HCT116 (cell line): ENCODE measurements around the gene LY9. TPM values are rescaled to one million over a fixed set of nuclear protein-coding genes. Genes with fewer than 3 reads are reported as not detected.

ENCODE experiments used
- ATAC-seq: fragments of 200-7000 bp; cut with Tn5 transposase; 2 replicates; pipeline ENCODE4 v1.9.1; 2020; ENCODE audit warnings: mild to moderate bottlenecking, moderate library complexity
- BruUV-seq: library from RNA; stranded (reverse); fragments of 400-500 nt; replicated peaks from 2 replicates; lab custom pipeline; 2021; lab: Mats Ljungman, UMichigan
- CTCF ChIA-PET: fragments of 300-600 bp; sonication (Branson Sonifier 250); formaldehyde crosslinking; loops from one replicate; lab custom pipeline; 2021; ENCODE audit warnings: antibody characterized with exemption; lab: Charles Lee
- POLR2A ChIA-PET: fragments of 300-600, 350-600 bp; sonication (Branson Sonifier 250); formaldehyde crosslinking; loops from one replicate; lab custom pipeline; 2021; ENCODE audit warnings: antibody characterized with exemption; lab: Charles Lee
- RAD21 ChIA-PET, 2 experiments: fragments of 300-600 bp; sonication (Branson Sonifier 250); formaldehyde crosslinking; loops; one replicate each; lab custom pipeline; 2023; ENCODE audit warnings: low total read pairs in 2 of 2; ENCODE audit not compliant: uncharacterized antibody in 2 of 2, unreplicated experiment in 2 of 2, low non-redundant PET in 1 of 2; lab: Charles Lee
- DNase-seq: peaks from one replicate; pipeline ENCODE4 v3.0.0-alpha.2; 2010; ENCODE audit warnings: low read depth, low spot score
- H2AFZ ChIP-seq: fragments of 200-600 bp; shearing (Covaris generic), sonication (generic); 2 replicates; pipeline ENCODE4 v1.6.1; 2017; ENCODE audit warnings: low read depth, mixed run types, mixed read lengths, antibody characterized with exemption, low read length; ENCODE audit not compliant: poor library complexity, severe bottlenecking
- H3K27ac ChIP-seq: 2 replicates; pipeline ENCODE4 v1.5.1; 2012; ENCODE audit warnings: low read depth, low read length
- H3K27me3 ChIP-seq: fragments of 200-600 bp; sonication (generic); 2 replicates; pipeline ENCODE4 v1.6.1; 2016; ENCODE audit warnings: mixed run types, low read length, mixed read lengths; ENCODE audit not compliant: insufficient read depth
- H3K36me3 ChIP-seq, 2 experiments: fragments of 200-500 bp in 1 of 2; fragments of 200-600 bp in 1 of 2; sonication (Bioruptor generic) in 1 of 2; sonication (generic) in 1 of 2; 2 replicates each; pipeline versions ENCODE4 v1.5.1 to v1.6.1; 2014 to 2016; ENCODE audit warnings: low read length in 2 of 2, inconsistent platforms in 1 of 2, mixed read lengths in 1 of 2, mixed run types in 1 of 2; ENCODE audit not compliant: insufficient read depth in 2 of 2, control insufficient read depth in 1 of 2
- H3K4me1 ChIP-seq, 2 experiments: fragments of 200-600 bp in 1 of 2; sonication (generic) in 1 of 2; 2 replicates each; pipeline versions ENCODE4 v1.5.1 to v1.6.1; 2012 to 2017; ENCODE audit warnings: low read length in 2 of 2, inconsistent platforms in 1 of 2, mild to moderate bottlenecking in 1 of 2, mixed read lengths in 1 of 2, mixed run types in 1 of 2, moderate library complexity in 1 of 2; ENCODE audit not compliant: insufficient read depth in 2 of 2, control insufficient read depth in 1 of 2
- H3K4me2 ChIP-seq: fragments of 200-600 bp; sonication (generic); 2 replicates; pipeline ENCODE4 v1.6.1; 2017; ENCODE audit warnings: mixed run types, low read length, mixed read lengths
- H3K4me3 ChIP-seq, 2 experiments: fragments of 200-600 bp in 1 of 2; sonication (generic) in 1 of 2; replicated peaks in 1 of 2; 2 replicates each; pipeline ENCODE4 v1.5.1; 2011 to 2016; ENCODE audit warnings: low read length in 2 of 2, control low read depth in 1 of 2, low read depth in 1 of 2, mild to moderate bottlenecking in 1 of 2, mixed read lengths in 1 of 2, mixed run types in 1 of 2
- H3K79me2 ChIP-seq: fragments of 200-600 bp; sonication (generic); 2 replicates; pipeline ENCODE4 v1.6.1; 2017; ENCODE audit warnings: mild to moderate bottlenecking, mixed run types, low read length, moderate library complexity, mixed read lengths; ENCODE audit not compliant: insufficient read depth
- H3K9ac ChIP-seq: fragments of 200-600 bp; sonication (generic); 2 replicates; pipeline ENCODE4 v1.6.1; 2016; ENCODE audit warnings: low read length, mixed read lengths
- H3K9me2 ChIP-seq: fragments of 200-600 bp; sonication (generic), shearing (Covaris generic); 2 replicates; pipeline ENCODE4 v1.6.1; 2017; ENCODE audit warnings: mixed run types, mild to moderate bottlenecking, moderate library complexity; ENCODE audit not compliant: insufficient read depth
- H3K9me3 ChIP-seq, 2 experiments: fragments of 200-500 bp in 1 of 2; fragments of 200-600 bp in 1 of 2; sonication (Bioruptor generic) in 1 of 2; sonication (generic) in 1 of 2; 2 replicates each; pipeline ENCODE4 v1.6.1; 2014 to 2017; ENCODE audit warnings: low read length in 2 of 2, mixed read lengths in 2 of 2, inconsistent platforms in 1 of 2, low read depth in 1 of 2, mild to moderate bottlenecking in 1 of 2, mixed run types in 1 of 2, moderate library complexity in 1 of 2; ENCODE audit not compliant: control insufficient read depth in 1 of 2, insufficient read depth in 1 of 2
- H4K20me1 ChIP-seq: fragments of 200-600 bp; sonication (generic), shearing (Covaris generic); 2 replicates; pipeline ENCODE4 v1.6.1; 2017; ENCODE audit warnings: mixed run types, mild to moderate bottlenecking, moderate library complexity; ENCODE audit not compliant: insufficient read depth
- CEBPB ChIP-seq: IDR thresholded peaks from 2 replicates; pipeline ENCODE4 v1.6.1; 2012; ENCODE audit warnings: low read depth
- EGR1 ChIP-seq: IDR thresholded peaks from 2 replicates; pipeline ENCODE4 v1.6.1; 2012; ENCODE audit warnings: low read depth
- EZH2phosphoT487 ChIP-seq: fragments of 200-600 bp; IDR thresholded peaks from 2 replicates; pipeline ENCODE4 v1.6.1; 2018; ENCODE audit warnings: antibody characterized with exemption, borderline replicate concordance
- JUND ChIP-seq: IDR thresholded peaks from 2 replicates; pipeline ENCODE4 v1.6.1; 2012
- REST ChIP-seq: IDR thresholded peaks from 2 replicates; pipeline ENCODE4 v1.6.1; 2012; ENCODE audit warnings: low read depth
- SIN3A ChIP-seq: IDR thresholded peaks from 2 replicates; pipeline ENCODE4 v1.6.1; 2012; ENCODE audit warnings: low read depth
- SRF ChIP-seq: IDR thresholded peaks from 2 replicates; pipeline ENCODE4 v1.6.1; 2012; ENCODE audit warnings: low read depth
- TCF7L2 ChIP-seq: IDR thresholded peaks from 2 replicates; pipeline ENCODE4 v1.7.0; 2011; ENCODE audit warnings: borderline replicate concordance, inconsistent platforms; ENCODE audit not compliant: insufficient read depth, insufficient read length; ENCODE audit errors: extremely low read depth
- YY1 ChIP-seq: IDR thresholded peaks from 2 replicates; pipeline ENCODE4 v1.6.1; 2011; ENCODE audit warnings: low read length, low read depth, moderate library complexity, mild to moderate bottlenecking; ENCODE audit not compliant: insufficient replicate concordance; ENCODE audit errors: extremely low read depth
- ZBTB33 ChIP-seq: IDR thresholded peaks from 2 replicates; pipeline ENCODE4 v1.6.1; 2011; ENCODE audit warnings: mild to moderate bottlenecking, low read length, moderate library complexity; ENCODE audit not compliant: insufficient replicate concordance; ENCODE audit errors: extremely low read depth
- ZFX ChIP-seq: fragments of 450-650 bp; IDR thresholded peaks from 2 replicates; pipeline ENCODE4 v1.6.1; 2017
- intact Hi-C: fragments of 100-400 bp; cut with micrococcal nuclease; formaldehyde crosslinking; loops from 2 replicates; pipeline ENCODE4 v1.10.0; 2022
- total RNA-seq: library from RNA; stranded (reverse); gene quantifications from one replicate; pipeline ENCODE4 v1.2.1, GENCODE V29; 2021; ENCODE audit not compliant: unreplicated experiment

LY9 gene
- total RNA-seq, 1 experiment from 2014 or later: 0.22 TPM

- RAD21 ChIA-PET: no interaction called here
- no peaks in the 10 kb centered on the region for H3K79me2 ChIP-seq
- no peak overlapping the region for H3K27ac ChIP-seq
- H3K27me3 ChIP-seq: no peaks in the 10 kb centered on the region
- no peaks in the 10 kb centered on the region for H3K36me3 ChIP-seq
- TF ChIP-seq SRF (no peak), EGR1 (no peak), YY1 (no peak), ZBTB33 (no peak), REST (no peak), CEBPB (no peak), SIN3A (no peak), TCF7L2 (no peak), JUND (no peak), ZFX (no peak), EZH2phosphoT487 (no peak)
- TF ChIP-seq, all 23 proteins: peak for 0
- no peak for DNase-seq
- no TSS peak for BruUV-seq
- ATAC-seq: no peak
- no peak overlapping the region for H3K4me3 ChIP-seq
- intact Hi-C loops: no loop called here
- no peak overlapping the region for H3K4me2 ChIP-seq
- H3K9ac ChIP-seq: no peak overlapping the region
- no peaks in the 10 kb centered on the region for H3K4me1 ChIP-seq
- POLR2A ChIA-PET: no interaction called here
- H2AFZ ChIP-seq: no peak overlapping the region
- no peaks in the 10 kb centered on the region for H3K9me3 ChIP-seq
- H4K20me1 ChIP-seq: no peaks in the 10 kb centered on the region
- CTCF ChIA-PET: no interaction called here
- H3K9me2 ChIP-seq: no peaks in the 10 kb centered on the region
Observed at GRCh38 chr1:160863774-160864131, 67.8 kb downstream of the LY9 start.
